Dedifferentiated amniotic fluid mesenchymal stem cell (primary cell): ENCODE measurements around the gene NUCKS1.

Source experiments
- DNase-seq: peaks from one replicate; pipeline ENCODE4 v3.0.0-alpha.2; 2016; ENCODE audit errors: extremely low spot score

The NUCKS1 gene

DNA sequence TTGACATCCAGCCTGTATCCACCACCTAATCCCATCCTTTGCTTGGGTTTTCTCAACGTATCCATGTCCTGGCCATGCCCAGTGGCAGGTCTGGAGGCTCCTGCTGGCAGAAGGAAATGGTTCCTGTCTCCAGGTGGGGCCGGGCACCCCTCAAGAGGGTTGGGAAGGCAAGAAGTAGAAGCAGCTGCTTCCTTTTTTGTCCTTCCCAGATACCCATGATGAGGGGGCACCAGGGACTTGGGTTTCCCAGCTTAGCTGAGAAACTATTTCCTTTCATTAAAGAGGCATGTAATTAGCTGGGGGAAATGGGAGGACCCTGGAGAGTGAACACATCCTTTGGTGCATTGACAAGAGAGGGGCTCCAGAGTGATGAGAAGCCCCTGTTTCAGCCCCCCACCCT lies 48.6 kb downstream of the NUCKS1 start:
- no peak for DNase-seq

DNA sequence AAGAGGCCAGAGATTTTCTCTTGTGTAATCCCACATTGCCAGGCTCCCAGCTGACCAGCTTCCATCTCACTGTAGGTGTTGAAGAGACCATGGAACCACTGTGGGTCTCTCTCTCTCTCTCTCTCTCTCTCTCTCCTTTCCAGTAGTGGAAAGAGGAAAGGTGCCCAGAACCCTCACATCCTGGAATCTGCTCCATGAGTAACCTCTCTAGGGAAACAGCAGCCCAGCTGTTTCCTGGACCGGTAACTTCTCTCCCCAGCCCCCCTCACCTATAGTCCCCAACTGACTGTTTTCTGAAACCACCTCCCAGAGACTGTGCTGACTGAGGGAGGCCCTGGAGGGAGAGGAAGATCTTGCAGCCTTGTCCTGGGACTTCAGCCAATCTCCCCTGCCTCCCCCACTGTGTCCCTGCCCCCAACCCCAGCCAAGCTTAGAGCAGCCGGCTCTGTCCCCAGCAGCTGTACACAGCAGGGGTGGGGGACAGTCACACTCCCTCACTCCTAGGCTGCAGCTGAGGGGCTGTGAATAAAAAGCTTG lies 49.0 kb downstream of the NUCKS1 start:
- no peak for DNase-seq

DNA sequence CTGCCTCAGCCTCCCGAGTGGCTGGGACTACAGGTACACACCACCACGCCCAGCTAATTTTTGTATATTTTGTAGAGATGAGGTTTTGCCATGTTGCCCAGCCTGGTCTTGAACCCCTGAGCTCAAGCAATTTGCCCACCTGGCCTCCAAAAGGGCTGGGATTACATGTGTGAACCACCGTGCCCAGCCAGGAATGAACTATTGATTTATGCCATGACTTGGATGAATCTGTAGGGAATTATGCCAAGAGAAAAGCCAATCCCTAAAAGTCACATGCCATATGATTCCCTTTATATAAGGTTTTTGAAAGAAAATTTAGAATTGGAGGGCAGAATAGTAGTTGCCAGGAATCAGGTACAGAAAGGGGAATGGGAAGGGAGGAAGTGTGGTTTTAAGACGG lies 50.6 kb downstream of the NUCKS1 start:
- no peak for DNase-seq

DNA sequence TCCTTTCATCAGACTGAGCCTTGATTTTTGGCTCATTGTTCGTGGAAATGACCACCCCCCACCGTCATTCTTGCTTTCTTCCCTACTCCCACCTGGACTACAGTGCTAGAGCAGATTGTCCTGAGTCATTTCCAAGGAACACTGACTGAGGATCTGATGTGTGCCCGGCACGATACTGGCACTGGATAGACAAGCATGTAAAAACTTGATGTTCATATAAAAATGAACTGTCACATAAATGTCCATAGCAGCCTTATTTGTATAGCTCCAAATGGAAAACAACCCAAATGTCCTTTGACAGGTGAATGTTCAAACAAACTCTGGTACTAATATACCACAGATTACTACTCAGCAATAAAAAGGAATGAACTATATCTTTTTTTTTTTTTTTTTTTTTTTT lies 51.1 kb downstream of the NUCKS1 start:
- DNase-seq: no peak

DNA sequence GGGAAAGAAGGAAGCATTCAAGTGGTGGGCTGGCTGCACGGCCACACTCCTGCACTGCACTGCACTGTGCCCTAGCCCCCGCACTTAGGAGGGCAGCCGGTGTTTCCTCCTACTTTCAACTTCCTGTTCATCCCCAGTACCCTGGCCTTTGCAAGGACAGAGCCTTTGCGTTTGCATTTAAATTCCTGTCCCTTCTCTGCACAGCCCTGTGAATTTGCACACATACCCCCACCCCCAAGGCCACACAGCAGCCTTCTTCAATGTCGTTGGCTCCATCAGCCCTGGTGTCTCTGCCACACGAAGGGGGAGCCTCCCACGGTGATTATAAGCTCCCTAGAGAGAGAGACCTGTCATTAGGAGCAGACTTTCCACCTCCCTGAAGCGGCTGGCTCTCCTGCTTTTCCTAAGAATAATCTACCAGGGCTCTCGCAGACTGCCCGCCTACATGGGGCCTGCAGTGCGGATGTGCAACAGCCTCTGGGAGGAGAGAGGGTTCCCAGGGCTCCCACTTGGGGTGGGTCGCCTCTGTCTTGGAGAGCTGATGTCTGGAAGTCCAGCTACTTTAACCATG lies 56.5 kb downstream of the NUCKS1 start:
- no peak for DNase-seq

DNA sequence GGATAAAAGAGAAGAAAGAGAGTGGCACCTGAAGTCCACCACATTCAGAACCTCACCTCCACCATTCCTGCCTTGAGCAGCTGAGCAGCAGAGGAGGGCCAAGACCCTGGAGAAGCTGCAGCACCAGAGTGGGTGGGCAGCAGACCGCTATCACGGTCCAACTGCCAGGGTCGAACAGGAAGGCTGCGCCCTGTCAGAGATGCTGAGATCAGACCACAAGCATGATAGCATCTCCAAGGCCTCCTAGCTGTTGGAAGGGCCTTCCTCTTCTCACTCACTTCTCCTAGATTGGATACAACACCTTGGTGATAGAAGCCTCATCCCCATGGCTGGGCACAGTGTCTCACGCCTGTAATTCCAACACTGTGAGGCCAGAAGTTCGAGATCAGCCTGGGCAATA lies 57.6 kb downstream of the NUCKS1 start:
- DNase-seq: no peak

DNA sequence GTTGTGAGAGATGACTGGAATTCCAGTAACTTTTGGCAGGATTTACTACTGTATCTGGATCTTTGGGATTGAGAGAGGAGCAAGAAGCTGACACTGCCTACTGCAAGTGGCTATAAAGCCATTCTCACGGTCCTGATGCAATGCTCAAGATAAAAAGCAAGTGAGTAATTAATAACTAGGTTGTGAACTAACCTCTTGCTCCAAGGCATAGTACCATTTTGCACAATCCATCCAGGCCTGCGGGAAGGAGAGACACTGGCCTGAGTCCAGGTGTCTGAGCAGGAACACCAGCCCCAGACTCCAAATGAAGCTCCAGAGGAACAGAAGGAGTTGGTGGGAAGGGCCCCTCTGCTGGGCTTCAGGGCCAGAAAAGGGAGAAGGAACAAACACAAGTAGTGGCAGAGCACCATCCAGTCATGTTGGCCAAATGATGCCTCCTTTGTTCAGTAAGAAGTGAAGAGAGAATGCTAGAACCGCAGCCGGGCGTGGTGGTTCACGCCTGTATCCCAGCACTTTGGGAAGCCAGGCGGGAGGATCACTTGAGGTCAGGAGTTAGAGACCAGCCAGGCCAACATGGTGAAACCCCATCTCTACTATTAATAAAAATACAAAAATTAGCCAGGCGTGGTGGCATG lies 59.7 kb downstream of the NUCKS1 start:
- no peak for DNase-seq

DNA sequence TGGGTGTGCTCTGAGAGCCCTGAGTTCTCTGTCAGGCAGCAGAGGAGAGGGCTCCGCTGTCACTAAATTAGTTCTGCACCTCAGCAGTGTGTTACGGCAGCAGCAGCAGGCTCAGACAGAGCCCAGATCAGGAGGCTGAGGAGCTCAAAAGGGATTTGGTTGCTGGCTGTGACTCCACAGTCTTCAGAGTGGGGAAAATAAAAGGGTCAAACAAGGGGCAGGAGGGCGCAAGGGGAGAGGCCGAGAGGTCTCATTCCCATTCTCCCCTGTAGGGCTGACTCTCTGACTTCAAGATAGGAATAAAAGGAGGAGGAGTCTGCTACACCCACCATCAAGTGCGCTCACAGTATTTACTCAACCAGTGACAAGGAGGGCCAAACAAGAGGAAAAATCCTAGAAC lies 60.5 kb downstream of the NUCKS1 start:
- DNase-seq: no peak

DNA sequence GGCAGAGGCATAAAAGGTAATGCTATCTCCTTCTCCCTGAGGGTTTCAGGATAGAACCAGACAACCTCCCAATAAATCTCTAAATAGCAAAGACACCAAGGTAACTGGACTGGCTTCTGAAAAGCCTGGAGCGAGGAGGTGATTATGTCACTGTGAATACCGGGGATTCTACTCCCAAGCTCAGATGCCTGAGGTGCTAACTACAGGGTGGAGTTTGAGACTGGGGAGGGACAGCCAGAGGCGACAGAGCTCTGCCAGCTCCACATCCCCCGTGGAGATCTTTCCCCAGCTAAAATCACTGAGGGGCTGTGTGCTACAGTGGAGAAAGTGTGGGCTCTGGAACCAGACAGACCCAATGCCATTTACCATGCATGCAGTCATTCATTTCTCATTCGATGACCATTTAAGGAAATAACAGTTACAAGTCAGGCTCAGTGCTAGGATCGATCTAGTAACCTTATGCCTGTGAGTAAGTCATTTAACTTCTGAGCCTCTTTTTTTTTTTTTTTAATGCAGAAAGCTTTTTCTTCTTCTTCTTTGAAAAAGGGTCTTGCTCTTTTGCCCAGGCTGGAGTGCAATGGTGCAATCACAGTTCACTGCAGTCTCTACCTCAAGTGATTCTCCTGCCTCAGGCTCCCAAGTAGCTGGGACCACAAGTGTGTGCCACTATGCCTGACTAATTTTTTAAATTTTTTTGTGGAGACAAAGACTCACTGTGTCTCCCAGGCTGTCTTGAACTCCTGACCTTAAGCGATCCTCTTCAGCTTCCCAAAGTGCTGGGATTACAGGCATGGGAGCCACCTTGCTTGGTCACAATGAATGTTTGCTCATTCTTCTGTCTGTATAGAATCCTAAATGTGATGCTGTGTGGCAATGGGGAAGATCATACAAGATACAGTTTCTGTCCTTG lies 61.6 kb downstream of the NUCKS1 start:
- DNase-seq: no peak

DNA sequence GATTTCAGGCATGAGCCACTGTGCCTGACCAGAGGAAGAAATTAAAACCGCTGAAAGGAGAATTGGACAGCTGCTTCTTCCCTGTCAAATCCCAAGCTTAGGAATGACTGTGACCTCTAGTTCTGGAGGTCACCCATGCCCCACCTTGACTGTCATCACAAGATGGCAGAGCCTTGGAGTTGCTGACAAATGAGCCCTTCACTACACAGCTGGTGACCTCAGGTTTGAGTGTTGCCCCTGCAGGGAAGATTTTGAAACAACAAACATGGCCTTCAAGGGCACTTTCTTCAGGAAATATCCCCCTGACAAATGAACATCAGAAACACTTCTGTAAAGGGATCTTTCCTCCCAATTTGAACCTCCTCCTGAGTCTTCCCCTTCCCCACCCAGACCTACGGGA lies 62.7 kb downstream of the NUCKS1 start:
- no peak for DNase-seq

DNA sequence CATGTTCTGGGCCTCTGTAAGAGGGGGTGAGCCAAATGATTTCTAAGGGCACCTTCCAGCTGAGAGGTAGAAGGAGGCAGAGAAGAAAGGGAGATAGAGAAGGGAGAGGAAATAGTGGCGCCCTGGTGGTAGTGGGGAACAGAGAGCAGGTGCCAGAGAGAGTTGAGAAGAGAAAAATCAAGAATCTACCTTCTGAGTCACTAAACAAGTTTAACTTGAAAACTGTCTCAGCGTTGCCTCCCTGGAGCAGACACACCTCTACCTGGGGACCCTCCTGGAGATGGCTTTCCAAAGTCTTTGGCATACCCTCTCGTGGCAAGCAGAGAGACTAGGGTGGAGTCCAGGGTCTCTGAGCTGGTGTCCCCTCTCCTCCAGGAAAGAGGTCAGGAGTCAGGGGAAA lies 68.6 kb downstream of the NUCKS1 start:
- DNase-seq: no peak

DNA sequence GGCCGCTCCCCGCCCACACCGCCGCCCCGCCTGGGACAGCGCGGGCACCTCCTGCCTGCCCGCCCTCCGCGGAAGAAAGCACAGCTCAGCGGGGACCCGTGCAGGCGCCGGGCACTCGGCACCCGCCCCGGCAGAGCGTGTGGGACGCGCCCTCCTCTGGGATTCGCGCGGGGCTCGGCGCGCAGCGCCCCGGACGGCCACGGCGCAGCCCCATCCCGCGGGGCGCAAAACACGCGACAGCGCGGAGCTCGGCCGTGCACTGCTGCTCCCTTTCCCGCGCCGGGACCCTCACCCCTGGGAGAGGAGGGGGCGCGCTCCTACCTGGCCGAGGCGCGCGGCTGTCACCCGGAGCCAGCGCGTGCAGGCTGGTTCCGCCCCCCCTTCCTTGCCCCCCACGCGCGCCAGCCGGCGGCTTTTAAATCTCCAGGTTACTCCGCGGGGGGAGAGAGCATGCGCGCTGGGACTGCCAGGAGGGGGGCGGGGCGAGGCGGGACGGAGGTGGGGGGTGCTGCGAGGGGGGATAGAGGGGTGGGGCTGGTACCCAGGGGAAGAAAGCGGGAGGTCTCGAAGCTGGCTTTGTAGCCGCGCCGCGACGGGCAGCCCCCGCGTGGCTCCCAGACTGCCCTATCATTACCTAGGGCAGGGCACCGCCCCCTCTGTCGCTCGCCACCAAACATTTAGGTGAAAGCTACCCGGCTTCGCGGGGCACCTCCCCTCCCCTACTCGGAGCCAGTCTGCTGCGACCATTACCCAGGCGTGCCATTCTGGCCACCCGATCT lies 69.7 kb downstream of the NUCKS1 start, which contains the start of gene SLC45A3:
SLC45A3 (minus strand) TSS at position 437 of the 779 bp plus-strand sequence. CDS start 15,853 bp downstream, outside the sequence.
- DNase-seq: no peak

DNA sequence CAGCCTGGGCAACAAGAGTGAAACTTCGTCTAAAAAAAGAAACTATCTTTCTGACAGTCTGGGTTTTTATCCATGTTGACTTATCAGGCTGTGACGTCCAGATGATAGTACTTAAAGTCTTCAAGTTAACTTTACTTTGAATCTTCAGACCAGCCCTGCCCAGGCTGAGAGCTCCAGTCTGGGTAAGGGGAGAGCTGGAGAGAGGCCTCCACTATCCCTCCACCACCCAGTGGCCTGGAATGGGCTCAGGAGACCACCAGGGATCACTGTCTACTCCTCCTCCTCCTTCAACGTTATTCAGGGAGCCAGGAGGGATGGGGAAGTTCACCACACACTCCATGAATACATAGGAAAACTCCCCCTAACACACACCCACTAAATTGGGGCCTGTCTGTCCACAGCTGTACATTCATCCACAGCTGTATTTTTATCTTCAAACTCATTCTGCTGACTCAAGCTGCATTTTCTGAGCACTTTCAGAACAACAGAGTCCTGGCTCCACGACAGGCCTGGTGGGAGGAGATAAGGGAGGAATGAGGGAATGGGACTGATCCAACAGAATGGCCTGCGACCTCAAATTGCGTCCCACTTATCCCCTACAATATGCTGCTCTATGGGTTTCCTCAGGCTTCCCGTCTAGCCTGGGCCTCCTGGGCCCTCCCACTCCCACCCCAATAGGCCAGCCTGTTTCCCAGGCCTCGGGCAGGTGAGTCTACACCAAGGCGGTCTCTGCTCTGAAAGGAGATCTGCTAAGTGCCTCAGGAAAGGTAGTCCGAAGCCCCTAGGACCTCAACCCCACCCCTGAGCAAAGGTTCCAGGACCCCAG lies 71.5 kb downstream of the NUCKS1 start:
- DNase-seq: no peak

DNA sequence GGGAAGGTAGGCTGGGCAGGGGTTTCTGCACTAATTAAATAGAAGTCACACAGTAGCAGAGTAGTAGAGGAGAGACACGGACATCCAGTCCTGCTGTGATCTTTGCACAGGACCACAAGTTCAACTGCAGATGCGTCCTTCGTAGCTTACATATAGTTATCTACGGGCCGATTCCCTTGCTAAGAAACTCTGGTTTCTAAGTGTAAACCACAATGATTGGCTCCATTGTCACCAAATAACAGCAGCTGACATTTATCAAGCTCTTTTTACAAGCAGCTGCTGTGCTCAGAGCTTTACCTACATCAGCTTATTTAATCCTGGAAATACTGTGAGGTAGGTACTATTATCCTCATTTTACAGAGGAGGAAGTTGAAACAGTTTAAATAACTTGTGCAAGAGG lies 72.8 kb downstream of the NUCKS1 start:
- no peak for DNase-seq

DNA sequence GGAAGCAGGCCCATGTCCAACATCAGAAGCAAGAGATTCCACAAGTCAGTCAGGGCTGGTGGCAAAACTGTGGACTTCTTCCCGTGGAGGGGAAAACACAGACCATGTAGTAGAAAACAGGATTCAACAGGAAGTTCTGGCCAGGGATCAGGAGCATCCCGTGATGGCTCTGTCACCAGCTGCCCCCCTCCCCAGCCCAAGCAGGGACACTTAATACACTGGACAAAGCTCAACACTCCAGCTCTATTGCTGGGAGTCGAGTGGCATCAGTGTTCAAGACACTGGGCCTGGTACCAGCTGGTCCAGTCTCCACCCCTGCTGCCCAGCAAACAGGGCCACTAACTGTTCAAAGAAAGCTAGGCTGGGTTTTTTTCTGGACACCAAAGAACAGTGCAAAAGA lies 73.4 kb downstream of the NUCKS1 start:
- no peak for DNase-seq

DNA sequence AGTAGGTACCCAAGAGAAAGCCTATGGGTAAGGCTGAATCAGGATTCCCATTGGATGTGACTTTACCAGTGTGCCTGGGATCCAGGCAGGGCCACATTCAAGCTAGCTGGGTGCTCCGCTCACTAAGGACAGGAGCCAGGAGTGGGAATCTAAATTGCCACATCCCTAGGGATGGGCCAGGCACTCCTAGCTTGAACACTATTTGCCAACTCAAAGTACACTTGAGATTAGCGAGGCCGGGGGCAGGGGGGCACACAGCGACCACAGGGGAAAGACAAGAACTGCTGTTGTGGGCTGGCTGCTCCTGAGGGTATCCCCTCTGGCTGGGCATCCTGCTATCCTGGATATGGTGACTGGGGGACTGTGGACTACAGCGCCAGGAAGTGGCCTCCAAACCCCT lies 74.0 kb downstream of the NUCKS1 start:
- no peak for DNase-seq

DNA sequence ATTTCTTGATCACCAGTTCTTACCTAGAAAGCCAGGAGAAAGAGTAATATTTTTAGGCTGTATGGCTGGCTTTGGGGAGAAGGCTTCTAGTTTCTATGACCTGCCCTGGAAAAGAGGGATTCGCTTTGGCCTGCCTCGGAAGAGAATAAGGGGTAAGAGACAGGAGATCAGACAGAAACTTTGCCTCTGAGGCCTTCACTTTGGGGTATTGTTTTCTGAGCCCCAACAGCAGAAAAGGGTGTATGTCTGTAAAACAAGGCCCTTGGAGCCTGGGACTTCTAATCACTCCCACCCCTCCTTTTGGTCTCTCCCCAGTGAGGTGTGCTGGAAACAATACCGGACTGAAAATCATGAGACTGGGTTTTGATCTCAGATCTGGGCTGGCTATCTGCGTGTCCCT lies 74.7 kb downstream of the NUCKS1 start:
- no peak for DNase-seq

DNA sequence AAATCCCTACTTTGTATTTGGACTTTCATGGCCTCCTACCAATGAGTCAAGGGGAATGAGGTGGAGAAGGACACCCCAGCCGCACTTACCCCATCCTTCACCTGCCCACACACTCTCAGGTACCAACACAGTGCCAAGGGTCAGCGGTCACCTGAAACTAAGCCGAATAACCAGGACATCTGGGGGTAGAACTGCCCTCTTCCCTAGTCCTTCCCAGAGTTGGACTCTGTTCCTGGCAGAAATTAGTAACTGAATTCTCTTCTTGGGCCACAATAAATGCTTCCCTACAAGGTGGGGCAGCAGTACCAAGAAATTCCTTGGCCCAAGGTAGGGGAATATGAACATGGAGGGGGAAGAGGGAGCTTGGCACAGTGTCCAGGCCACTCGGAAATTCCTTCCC lies 77.0 kb downstream of the NUCKS1 start:
- DNase-seq: no peak

DNA sequence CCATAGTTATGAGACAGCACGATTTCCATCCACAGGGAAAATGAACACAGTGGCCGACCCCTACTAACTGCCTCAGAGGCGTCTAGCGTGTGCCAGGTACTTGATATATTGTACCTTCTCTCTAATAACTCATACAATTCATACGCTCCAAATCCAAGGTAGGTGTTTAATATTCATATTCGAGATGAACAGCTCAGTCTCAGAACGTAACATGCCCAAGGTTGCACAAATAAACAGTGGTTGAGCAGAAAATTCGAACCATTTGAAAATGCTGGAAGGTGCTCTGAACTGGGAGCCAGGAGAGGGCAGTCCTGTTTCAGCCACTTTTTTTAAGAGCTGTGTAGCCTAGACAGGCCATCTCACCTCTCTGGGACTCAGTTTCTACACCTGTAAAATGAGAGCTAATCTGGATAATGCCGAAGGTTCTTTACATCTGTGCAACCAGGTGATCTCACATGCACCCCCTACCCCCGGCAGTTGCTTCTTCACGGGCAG lies 77.5 kb downstream of the NUCKS1 start:
- DNase-seq: no peak

DNA sequence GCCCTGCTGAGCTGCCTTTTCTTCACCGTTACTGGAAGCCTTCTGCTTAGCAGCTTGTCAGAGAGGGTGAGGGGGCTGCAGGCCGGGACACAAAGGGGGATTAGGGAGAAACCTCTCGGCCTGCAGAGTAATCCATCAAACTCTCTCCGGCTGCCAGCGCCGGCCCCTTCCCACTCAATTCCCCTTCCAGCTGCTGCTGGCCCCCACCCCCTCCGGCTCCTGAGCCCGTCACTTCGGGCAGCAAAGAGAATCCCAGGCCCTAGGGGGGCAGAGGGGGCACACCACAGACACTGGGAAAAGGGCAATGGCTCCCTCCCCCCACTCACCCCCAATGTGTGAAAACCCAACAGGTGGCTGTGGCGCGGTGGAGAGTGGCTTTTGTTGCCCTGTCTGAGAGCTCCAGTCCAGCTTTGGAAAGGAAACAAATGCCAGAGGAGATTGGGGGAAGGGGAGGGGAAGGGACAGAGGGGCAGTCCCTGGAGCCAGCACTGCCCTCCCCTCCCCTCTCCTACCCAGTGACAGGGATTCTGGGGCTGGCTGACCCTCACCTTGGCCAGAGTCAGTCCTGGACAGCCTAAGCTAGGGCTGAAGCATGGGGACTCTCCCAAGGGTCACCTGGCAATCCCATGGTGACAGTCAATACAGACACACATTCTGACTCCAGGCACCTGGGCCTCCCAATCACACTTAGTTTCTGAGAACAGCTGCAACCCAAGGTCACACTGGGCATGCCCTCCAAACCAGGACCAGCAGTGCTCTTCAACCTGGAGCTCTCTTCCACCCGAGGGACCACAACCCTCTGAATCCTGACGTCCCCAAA lies 79.2 kb downstream of the NUCKS1 start:
- no peak for DNase-seq
